HG03520 (cell line): ENCODE data around the gene CNOT9.

ENCODE experiments used
- ATAC-seq: cut with Tn5 transposase; IDR thresholded peaks from one replicate; pipeline ENCODE4 v1.9.1; 2021; ENCODE audit warnings: mild to moderate bottlenecking, moderate library complexity; ENCODE audit not compliant: unreplicated experiment

Gene CNOT9

DNA sequence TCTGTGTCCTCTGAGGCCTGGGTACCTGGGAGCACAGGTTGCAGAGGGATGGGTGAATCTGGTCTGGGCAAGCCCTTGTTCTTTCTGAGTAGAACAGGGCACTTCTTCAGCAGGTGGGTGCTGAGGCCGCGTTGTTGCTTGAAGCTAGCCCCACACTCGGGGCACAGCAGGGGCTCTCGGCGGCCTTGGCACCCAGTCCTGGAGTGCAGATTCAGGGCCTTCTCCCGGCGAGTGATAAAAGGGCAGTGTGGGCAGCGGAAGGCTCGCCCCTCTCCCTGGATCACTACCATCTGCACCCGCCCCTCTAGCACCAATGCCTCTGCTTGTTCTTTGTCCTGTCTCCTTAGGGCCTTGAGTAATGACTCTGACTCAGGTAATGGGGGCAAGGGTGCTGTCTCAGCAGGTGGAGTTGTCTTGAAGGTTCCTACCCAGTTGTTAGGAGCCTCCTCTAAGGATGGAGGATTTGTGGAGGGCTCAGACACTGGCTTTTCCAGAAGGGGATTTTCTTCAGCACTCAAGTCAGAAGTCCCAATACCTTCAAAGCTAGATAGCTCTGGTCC is 75.2 kb downstream of the CNOT9 start:
- no peak for ATAC-seq

DNA sequence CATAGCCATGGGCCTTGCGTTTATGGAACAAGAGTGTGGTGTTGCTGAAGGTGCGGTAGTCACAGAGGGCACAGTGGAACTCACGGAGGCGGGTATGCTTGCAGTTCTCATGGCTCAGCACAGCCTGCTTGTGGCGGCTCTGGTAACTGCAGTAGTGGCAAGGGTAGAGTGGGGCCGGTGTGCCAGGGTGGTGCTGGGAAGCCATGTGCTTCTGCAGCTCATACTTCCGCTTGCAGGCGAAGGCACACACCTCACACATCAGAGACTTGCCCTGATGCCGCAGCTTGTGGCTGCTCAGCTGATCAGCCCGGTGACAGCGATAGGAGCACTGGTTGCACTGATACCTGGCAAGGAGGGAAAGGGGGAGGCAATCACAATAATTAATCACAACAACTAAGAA is 76.1 kb downstream of the CNOT9 start:
- no peak for ATAC-seq

DNA sequence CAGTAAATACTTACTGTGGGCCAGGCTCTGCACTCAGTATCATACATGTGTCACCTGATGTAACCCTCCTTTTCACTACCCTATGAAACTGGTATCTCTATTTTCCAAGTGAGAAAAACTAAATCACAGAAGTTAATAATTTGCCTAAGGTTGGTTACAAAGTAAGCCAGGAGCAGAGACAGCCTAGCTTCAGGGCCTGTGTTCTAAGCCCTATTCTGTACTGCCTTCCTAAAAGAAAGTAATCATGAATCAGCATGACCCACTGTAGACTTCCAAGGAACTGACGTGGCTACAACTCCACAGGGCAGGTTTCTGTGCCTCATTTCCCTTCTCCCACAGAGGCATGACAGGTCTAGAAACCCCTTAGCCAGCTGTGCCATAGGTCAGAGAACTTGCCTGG is 76.5 kb downstream of the CNOT9 start:
- ATAC-seq: no peak
